ENCODE results near the gene VSTM2B.
A peak's percentile ranks its signal among the peaks of the same experiment; 100 is the strongest.

DNA sequence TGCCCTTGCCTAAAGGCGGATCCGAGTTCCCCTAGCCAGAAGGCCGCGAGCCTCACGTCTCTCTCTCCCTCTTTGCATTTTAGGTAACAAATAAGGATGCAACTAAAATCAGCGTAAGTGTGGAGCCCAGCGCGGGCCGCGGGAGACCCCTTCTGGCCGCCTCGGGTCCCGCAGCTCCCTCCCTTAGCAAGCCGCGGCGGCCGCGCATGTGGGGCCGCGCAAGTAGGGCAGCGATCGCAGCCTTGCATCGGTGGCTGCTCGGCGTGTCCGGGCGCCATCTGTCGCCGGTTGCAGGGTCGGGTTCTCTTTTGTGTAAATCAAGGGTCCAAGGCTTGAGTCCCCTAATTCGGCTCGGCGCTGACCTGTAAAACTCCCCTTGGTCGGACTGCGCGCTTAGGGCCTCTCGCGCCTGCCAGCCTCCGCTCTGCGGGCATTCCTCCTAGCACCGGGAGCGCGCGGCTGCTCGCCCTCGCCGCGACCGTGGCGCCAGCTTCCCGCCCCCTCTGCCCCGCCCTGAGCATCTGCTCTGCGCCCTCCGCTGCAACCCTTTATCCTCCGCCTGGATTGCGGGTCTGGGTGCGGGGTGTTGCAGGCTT is 2.7 kb downstream of the VSTM2B start:
- TF ChIP-seq, protein P1, sequence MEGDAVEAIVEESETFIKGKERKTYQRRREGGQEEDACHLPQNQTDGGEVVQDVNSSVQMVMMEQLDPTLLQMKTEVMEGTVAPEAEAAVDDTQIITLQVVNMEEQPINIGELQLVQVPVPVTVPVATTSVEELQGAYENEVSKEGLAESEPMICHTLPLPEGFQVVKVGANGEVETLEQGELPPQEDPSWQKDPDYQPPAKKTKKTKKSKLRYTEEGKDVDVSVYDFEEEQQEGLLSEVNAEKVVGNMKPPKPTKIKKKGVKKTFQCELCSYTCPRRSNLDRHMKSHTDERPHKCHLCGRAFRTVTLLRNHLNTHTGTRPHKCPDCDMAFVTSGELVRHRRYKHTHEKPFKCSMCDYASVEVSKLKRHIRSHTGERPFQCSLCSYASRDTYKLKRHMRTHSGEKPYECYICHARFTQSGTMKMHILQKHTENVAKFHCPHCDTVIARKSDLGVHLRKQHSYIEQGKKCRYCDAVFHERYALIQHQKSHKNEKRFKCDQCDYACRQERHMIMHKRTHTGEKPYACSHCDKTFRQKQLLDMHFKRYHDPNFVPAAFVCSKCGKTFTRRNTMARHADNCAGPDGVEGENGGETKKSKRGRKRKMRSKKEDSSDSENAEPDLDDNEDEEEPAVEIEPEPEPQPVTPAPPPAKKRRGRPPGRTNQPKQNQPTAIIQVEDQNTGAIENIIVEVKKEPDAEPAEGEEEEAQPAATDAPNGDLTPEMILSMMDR (IDR thresholded peaks at IDR 0.05) = peak; percentile 56 to 91 (median 70)
- no peak for TF ChIP-seq POLR2A (IDR thresholded peaks at IDR 0.05)

All from heart left ventricle (tissue), 13 donors.